ENCODE data around the gene NPAP1.

GRCh38 chr15:24696842-24697241 is 21.3 kb downstream of the NPAP1 start:
- TF ChIP-seq CTCF (IDR thresholded peaks at IDR 0.05) (no peak), REST (IDR thresholded peaks at IDR 0.05; ENCODE audit: insufficient read depth in 1 of 2, low read depth in 2 of 2, low read length in 1 of 2) (no peak)
